ENCODE data around the gene KCNIP2. TPM values are rescaled to one million over a fixed set of nuclear protein-coding genes. Genes with fewer than 3 reads are reported as not detected.

Gene KCNIP2
- total and polyA plus RNA-seq, 2 donors from 2014 or later = 0.67 to 3.4 TPM

DNA sequence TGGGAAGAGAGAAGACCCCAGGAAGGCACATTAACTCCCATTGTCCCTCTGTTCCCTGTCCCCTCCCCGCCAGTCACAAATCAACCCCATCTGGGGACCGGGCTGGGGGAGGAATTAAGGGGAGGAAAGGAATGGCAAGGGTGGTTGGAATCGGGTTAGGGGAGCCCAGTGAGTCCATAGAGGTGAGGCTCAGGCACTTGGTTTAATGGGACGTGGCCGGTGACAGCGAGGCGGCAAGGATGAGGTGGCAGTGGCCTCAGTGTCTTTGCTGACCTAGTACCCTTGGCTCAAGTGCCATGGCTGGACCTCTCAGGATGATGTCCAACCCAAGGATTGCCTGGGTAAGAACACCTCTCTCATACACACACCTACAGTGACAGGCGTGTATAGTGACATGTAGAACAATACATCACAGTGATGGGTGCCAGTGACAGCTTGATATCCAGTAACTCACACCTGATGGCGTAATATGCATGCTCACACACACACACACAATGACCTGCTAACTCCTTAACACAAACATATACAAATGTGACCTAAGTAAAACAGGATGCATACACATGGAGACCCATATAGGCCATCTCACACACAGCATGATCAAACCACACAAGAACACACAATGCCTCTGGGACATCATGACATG lies 12.3 kb downstream of the KCNIP2 start:
- intact Hi-C loops (cut with DNase I) = no loop called here
- no peak for FAIRE-seq
- Histone ChIP-seq H3K4me3 (ENCODE audit: low read length in 3 of 3) (peak overlapping the region; percentile 29 to 70 (median 61)), H3K9me3 (ENCODE audit: control insufficient read depth in 2 of 3, insufficient read depth in 1 of 3, low read length in 3 of 3) (no peaks in the 10 kb centered on the region), H3K27ac (ENCODE audit: low read depth in 2 of 2, low read length in 2 of 2) (peak overlapping the region; percentile 4 to 65), H3K4me1 (ENCODE audit: control insufficient read depth in 2 of 3, insufficient read depth in 2 of 3, low read depth in 1 of 3, low read length in 3 of 3) (peaks cover 6 to 14% (median 7%) of the 10 kb centered on the region in 3 donors), H3K36me3 (ENCODE audit: control insufficient read depth in 2 of 3, insufficient read depth in 3 of 3, low read length in 3 of 3) (peaks cover 0 to 2% (median 0%) of the 10 kb centered on the region in 3 donors), H3K9ac (ENCODE audit: low read length in 3 of 3) (peak overlapping the region in 2 of 3 donors; percentile 4 to 68), H3K27me3 (ENCODE audit: control insufficient read depth, insufficient read depth, low read length) (no peaks in the 10 kb centered on the region)
- DNase-seq = peak in 1 of 5 donors; percentile 1
- TF ChIP-seq, protein P1, sequence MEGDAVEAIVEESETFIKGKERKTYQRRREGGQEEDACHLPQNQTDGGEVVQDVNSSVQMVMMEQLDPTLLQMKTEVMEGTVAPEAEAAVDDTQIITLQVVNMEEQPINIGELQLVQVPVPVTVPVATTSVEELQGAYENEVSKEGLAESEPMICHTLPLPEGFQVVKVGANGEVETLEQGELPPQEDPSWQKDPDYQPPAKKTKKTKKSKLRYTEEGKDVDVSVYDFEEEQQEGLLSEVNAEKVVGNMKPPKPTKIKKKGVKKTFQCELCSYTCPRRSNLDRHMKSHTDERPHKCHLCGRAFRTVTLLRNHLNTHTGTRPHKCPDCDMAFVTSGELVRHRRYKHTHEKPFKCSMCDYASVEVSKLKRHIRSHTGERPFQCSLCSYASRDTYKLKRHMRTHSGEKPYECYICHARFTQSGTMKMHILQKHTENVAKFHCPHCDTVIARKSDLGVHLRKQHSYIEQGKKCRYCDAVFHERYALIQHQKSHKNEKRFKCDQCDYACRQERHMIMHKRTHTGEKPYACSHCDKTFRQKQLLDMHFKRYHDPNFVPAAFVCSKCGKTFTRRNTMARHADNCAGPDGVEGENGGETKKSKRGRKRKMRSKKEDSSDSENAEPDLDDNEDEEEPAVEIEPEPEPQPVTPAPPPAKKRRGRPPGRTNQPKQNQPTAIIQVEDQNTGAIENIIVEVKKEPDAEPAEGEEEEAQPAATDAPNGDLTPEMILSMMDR (IDR thresholded peaks at IDR 0.05; ENCODE audit: borderline replicate concordance, extremely low read depth, insufficient read depth) = no peak

DNA sequence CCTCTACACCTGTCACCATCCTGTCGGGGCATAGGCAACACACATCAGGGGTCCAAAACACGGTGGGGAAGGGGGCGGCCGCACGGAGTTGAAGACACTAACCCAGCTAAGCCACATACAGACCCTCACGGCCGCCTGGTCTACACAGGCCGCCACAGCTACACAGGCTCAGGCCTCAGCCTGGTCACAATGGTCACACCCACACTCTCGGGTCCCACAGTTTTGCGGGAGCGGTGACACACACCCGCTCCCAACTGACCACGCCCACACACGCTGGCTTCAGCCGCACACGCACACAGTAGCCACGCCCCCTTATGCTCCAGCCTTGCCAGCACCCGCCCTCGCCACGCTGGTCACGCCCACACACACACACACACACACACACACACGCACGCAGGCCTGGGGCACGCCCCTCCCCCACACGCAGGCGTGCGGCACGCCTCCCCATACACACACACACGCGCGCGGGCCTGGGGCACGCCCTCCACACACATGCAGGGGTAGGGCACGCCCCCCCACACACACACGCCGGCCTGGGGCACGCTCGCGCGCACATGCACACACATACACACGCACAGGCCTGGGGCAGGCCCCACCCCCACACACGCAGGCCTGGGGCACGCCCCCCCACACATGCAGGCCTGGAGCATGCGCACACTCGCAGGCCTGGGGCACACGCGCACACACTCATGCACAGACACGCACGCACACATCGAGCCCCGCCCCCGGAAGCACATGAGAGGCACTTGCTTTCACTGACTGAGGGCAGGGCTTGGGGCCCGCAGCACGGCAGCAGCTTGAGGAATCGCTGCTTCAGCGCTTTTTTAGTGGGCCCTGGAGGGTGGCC lies 13.1 kb downstream of the KCNIP2 start:
- no peaks in the 10 kb centered on the region for H3K27me3 ChIP-seq (ENCODE audit: control insufficient read depth, insufficient read depth, low read length)
- TF ChIP-seq, protein P1 (IDR thresholded peaks at IDR 0.05; ENCODE audit: borderline replicate concordance, extremely low read depth, insufficient read depth) = no peak
- peak overlapping the region; percentile 29 to 70 (median 61) for H3K4me3 ChIP-seq (ENCODE audit: low read length in 3 of 3)
- H3K4me1 ChIP-seq (ENCODE audit: control insufficient read depth in 2 of 3, insufficient read depth in 2 of 3, low read depth in 1 of 3, low read length in 3 of 3) = peaks cover 6 to 14% (median 7%) of the 10 kb centered on the region in 3 donors
- H3K9me3 ChIP-seq (ENCODE audit: control insufficient read depth in 2 of 3, insufficient read depth in 1 of 3, low read length in 3 of 3) = no peaks in the 10 kb centered on the region
- H3K27ac ChIP-seq (ENCODE audit: low read depth in 2 of 2, low read length in 2 of 2) = peak overlapping the region; percentile 29 to 65
- peaks cover 0 to 2% (median 0%) of the 10 kb centered on the region in 3 donors for H3K36me3 ChIP-seq (ENCODE audit: control insufficient read depth in 2 of 3, insufficient read depth in 3 of 3, low read length in 3 of 3)
- intact Hi-C loops (cut with DNase I) = no loop called here
- peak overlapping the region in 2 of 3 donors; percentile 27 to 68 for H3K9ac ChIP-seq (ENCODE audit: low read length in 3 of 3)
- DNase-seq (peak; percentile 92 to 97 (median 96)), FAIRE-seq (no peak)

DNA sequence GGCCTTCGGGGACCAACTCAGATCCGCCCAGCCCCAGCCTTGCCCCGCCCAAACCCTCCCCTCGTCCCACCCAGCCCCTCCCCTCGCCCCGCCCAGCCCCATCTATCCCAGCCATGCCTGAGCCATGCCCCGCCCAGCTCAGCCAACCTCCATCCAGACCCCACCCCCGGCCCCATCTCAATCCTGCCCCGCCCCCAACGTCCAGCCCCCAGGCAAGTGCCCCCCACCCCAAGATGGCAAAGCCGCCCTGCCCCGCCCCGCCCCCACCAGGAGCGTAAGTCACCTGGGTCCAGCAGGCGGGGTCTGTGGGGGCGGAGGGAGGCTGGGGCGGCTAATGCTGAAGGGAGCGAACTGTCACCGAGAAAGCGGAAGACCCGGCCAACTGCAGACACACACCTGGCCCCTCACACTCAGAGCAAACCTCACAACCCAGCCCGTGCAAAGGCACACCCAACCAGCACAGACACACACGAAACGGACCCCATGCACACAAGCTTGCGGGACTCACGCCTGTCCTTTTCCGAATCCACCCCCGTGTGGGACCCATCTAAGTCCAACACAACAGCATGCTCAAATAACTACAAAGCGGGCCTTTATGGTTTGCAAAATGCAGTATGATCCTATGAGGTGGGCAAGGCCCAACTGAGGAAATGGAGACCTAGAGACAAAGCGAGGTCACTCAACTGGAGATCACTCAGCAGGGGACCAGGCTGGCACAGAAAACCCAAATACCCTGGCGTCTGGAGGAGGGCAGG lies 13.9 kb downstream of the KCNIP2 start:
- TF ChIP-seq, protein P1 (IDR thresholded peaks at IDR 0.05; ENCODE audit: borderline replicate concordance, extremely low read depth, insufficient read depth) = no peak
- DNase-seq = peak; percentile 60 to 93 (median 83)
- FAIRE-seq = no peak
- H3K4me1 ChIP-seq (ENCODE audit: control insufficient read depth in 2 of 3, insufficient read depth in 2 of 3, low read depth in 1 of 3, low read length in 3 of 3) = peaks cover 6 to 14% (median 6%) of the 10 kb centered on the region in 3 donors
- peak overlapping the region; percentile 31 to 70 (median 61) for H3K4me3 ChIP-seq (ENCODE audit: low read length in 3 of 3)
- no peaks in the 10 kb centered on the region for H3K27me3 ChIP-seq (ENCODE audit: control insufficient read depth, insufficient read depth, low read length)
- no peaks in the 10 kb centered on the region for H3K9me3 ChIP-seq (ENCODE audit: control insufficient read depth in 2 of 3, insufficient read depth in 1 of 3, low read length in 3 of 3)
- H3K36me3 ChIP-seq (ENCODE audit: control insufficient read depth in 2 of 3, insufficient read depth in 3 of 3, low read length in 3 of 3) = peaks cover 0 to 2% (median 0%) of the 10 kb centered on the region in 3 donors
- intact Hi-C loops (cut with DNase I) = no loop called here
- H3K9ac ChIP-seq (ENCODE audit: low read length in 3 of 3) = no peak overlapping the region
- peak overlapping the region; percentile 29 to 65 for H3K27ac ChIP-seq (ENCODE audit: low read depth in 2 of 2, low read length in 2 of 2)

Measured in kidney (tissue), 14 donors.